ENCODE results near the gene LRRC15. TPM values are rescaled to one million over a fixed set of nuclear protein-coding genes. Genes with fewer than 3 reads are reported as not detected.

The LRRC15 gene
- total RNA-seq, 1 donor from 2014 or later, result not detected

DNA sequence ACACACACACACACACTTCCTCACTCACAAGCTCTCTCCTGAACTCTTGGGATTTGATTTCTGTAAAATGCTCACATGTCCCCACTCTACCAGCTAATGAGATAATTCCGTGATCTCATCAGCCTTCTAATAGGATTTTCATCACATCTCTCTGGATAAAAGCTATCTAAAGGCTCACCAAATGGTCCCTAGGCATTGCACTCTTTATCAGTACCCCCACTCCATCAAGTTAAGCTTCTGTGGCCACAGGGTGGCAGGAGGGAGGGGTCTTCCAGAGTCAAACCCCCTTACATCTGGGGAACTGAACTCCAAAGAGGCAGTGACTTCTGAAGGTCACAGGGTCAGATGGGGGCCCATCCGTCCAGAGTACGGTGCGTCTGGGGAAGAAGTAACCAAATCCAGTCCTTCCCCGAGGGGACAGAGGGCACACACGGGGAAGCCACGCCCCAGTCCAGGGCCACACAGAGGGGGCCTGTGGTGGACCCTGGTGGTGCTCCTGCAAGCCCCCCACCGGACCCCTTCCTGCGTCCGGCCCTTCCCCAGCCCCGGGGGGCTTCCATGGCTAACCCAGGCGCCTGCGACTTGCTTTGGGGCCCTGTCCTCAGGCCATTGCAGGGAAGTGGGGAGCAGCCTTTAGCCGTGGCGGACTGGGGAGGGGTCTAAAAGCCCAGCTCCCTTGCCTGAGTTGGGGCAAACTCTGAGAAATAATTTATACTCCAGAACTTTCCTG, 44.0 kb downstream of the LRRC15 start:
- no peak overlapping the region for H3K4me3 Mint-ChIP-seq (ENCODE audit: unreplicated experiment)
- TF ChIP-seq, protein P1, sequence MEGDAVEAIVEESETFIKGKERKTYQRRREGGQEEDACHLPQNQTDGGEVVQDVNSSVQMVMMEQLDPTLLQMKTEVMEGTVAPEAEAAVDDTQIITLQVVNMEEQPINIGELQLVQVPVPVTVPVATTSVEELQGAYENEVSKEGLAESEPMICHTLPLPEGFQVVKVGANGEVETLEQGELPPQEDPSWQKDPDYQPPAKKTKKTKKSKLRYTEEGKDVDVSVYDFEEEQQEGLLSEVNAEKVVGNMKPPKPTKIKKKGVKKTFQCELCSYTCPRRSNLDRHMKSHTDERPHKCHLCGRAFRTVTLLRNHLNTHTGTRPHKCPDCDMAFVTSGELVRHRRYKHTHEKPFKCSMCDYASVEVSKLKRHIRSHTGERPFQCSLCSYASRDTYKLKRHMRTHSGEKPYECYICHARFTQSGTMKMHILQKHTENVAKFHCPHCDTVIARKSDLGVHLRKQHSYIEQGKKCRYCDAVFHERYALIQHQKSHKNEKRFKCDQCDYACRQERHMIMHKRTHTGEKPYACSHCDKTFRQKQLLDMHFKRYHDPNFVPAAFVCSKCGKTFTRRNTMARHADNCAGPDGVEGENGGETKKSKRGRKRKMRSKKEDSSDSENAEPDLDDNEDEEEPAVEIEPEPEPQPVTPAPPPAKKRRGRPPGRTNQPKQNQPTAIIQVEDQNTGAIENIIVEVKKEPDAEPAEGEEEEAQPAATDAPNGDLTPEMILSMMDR (IDR thresholded peaks at IDR 0.05; ENCODE audit: unreplicated experiment), result no peak
- no peak for DNase-seq (ENCODE audit: low spot score)
- peaks cover 8% of the 10 kb centered on the region for H3K27me3 Mint-ChIP-seq (ENCODE audit: unreplicated experiment)
- H3K36me3 Mint-ChIP-seq (ENCODE audit: low read depth, unreplicated experiment), result peaks cover 4% of the 10 kb centered on the region
- H3K9me3 Mint-ChIP-seq (ENCODE audit: unreplicated experiment), result no peaks in the 10 kb centered on the region
- H3K27ac Mint-ChIP-seq (ENCODE audit: unreplicated experiment), result no peak overlapping the region
- peaks cover 6% of the 10 kb centered on the region for H3K4me1 Mint-ChIP-seq (ENCODE audit: unreplicated experiment)

DNA sequence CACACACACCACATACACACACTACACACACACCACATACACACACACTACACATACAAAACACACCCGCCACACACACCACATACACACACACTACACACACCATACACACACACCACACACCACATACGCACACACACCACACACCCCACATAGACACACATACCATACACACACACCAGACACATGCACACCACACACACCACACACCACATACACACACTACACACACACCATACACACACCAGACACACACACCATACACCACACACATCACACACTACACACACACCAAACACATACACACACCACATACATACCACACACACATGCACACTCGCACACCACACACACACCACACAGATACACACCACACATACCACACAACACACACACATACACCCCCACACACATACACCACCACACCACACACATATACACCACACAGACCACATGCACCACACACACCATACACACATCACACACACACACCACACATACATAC, 44.7 kb downstream of the LRRC15 start:
- Mint-ChIP-seq H3K36me3 (ENCODE audit: low read depth, unreplicated experiment) (peaks cover 5% of the 10 kb centered on the region), H3K27me3 (ENCODE audit: unreplicated experiment) (peaks cover 8% of the 10 kb centered on the region), H3K4me1 (ENCODE audit: unreplicated experiment) (peaks cover 6% of the 10 kb centered on the region), H3K9me3 (ENCODE audit: unreplicated experiment) (no peaks in the 10 kb centered on the region), H3K27ac (ENCODE audit: unreplicated experiment) (no peak overlapping the region), H3K4me3 (ENCODE audit: unreplicated experiment) (no peak overlapping the region)
- no peak for DNase-seq (ENCODE audit: low spot score)
- TF ChIP-seq, protein P1 (IDR thresholded peaks at IDR 0.05; ENCODE audit: unreplicated experiment), result no peak

DNA sequence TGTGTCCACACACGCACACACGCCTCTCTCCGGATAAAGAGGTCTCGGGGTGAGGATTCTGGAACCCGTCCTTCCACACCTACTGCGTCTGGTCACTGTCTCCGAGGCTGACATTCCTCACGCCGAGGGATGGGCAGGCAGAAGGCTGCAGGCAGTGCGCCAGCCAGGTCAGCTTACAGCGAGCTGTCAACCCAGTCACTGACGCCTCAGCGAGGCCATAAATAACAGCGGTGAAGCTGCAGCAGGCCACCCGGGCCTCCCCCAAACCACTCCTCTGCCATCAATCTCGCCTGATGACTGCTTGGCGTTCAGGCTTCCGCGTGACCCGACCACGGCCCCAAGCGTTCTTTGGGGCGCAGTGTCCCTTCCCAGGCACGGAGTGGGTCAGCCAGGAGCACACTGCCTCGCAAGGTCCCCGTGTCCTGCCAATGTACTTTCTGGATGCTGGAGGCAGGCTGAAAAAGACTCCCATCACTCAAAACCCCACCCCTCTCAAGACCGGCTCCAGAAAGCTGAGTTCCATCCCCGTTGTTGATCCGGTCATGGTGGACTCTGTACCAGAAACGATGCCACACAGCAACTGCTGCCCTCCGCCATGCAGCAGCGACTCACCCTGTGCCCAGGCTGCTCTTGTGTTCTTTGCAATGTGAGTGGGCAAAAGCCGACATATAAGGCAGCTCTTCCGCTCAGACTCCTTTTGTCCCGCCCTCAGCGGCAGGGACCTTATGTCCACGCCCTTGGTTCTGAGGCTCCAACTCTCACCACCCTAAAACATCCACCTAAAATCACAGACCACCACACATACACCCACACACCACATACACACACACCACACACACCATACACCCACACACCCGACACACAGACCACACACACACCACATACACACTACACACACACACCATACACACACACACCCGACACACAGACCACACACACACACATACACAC, 45.5 kb downstream of the LRRC15 start:
- Mint-ChIP-seq H3K27ac (ENCODE audit: unreplicated experiment) (no peak overlapping the region), H3K27me3 (ENCODE audit: unreplicated experiment) (peaks cover 8% of the 10 kb centered on the region)

DNA sequence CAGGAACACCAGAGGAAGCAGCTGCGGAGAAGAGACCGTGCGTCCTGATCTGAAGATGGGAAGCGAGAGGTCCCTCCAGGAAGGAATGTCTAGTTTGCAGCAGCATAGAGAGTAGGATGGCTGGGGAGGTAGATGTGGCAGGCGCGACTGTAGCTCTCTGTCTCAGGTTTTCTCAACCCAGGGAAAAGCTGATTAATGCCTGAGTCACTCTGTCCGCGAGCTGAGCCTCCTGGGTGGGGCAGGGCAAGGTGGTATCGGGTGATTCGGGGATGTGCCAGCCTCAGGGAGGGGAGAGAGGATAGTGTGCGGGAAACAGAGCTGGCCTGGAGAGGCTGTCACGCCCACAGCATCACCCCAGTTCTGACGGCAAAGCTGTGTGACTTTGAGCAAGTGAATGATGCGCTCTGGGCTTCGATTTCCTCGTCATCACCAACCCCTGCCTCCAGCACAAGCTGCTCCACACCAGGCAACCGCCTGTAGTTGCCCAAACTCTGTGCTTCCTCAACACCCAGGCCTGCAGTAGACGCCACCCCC, 46.8 kb downstream of the LRRC15 start:
- Mint-ChIP-seq H3K4me3 (ENCODE audit: unreplicated experiment) (no peak overlapping the region), H3K9me3 (ENCODE audit: unreplicated experiment) (peaks cover 9% of the 10 kb centered on the region), H3K27me3 (ENCODE audit: unreplicated experiment) (peaks cover 6% of the 10 kb centered on the region), H3K36me3 (ENCODE audit: low read depth, unreplicated experiment) (peaks cover 17% of the 10 kb centered on the region), H3K4me1 (ENCODE audit: unreplicated experiment) (peaks cover 6% of the 10 kb centered on the region), H3K27ac (ENCODE audit: unreplicated experiment) (no peak overlapping the region)
- TF ChIP-seq, protein P1 (IDR thresholded peaks at IDR 0.05; ENCODE audit: unreplicated experiment), result no peak
- no peak for DNase-seq (ENCODE audit: low spot score)

More for the DNA sequence above, 45.5 kb downstream of the LRRC15 start:
- TF ChIP-seq, protein P1 (IDR thresholded peaks at IDR 0.05; ENCODE audit: unreplicated experiment), result no peak
- H3K36me3 Mint-ChIP-seq (ENCODE audit: low read depth, unreplicated experiment), result peaks cover 14% of the 10 kb centered on the region
- H3K9me3 Mint-ChIP-seq (ENCODE audit: unreplicated experiment), result peaks cover 6% of the 10 kb centered on the region
- peaks cover 6% of the 10 kb centered on the region for H3K4me1 Mint-ChIP-seq (ENCODE audit: unreplicated experiment)
- DNase-seq (ENCODE audit: low spot score), result no peak
- no peak overlapping the region for H3K4me3 Mint-ChIP-seq (ENCODE audit: unreplicated experiment)
